H1 (cell line): Measurements from ENCODE around the gene MYG1. TPM values are rescaled to one million over a fixed set of nuclear protein-coding genes. Genes with fewer than 3 reads are reported as not detected.

Source experiments
- CTCF ChIA-PET: fragments of 300-600 bp; sonication (Branson Sonifier 250); formaldehyde crosslinking; loops from one replicate; lab custom pipeline; 2021; ENCODE audit not compliant: partially characterized antibody; lab: Charles Lee
- POLR2A ChIA-PET: fragments of 300-600 bp; sonication (Branson Sonifier 250); formaldehyde crosslinking; loops from one replicate; lab custom pipeline; 2021; ENCODE audit warnings: inconsistent platforms; ENCODE audit not compliant: partially characterized antibody; lab: Charles Lee
- DNase-seq, 2 experiments: peaks; one replicate each; pipeline versions ENCODE4 v3.0.0 to v3.0.0-alpha.2; 2010 to 2022; ENCODE audit warnings: low spot score in 2 of 2, low read depth in 1 of 2, mixed read lengths in 1 of 2
- FAIRE-seq: peaks from 2 replicates; lab custom pipeline; 2011; peaks lifted over from hg19 to GRCh38; lab: Jason Lieb, UNC
- H2AFZ ChIP-seq: 2 replicates; pipeline ENCODE4 v1.8.1; 2012; ENCODE audit warnings: low read length, inconsistent platforms
- H2AK5ac ChIP-seq: 2 replicates; pipeline ENCODE4 v1.6.1; 2013; ENCODE audit warnings: low read depth, low read length
- H2BK120ac ChIP-seq: replicated peaks from 2 replicates; pipeline ENCODE3; 2013; ENCODE audit warnings: low read depth, low read length, inconsistent platforms
- H2BK12ac ChIP-seq: 2 replicates; pipeline ENCODE4 v1.6.1; 2013; ENCODE audit warnings: low read depth, low read length
- H2BK15ac ChIP-seq: 2 replicates; pipeline ENCODE4 v1.6.1; 2013; ENCODE audit warnings: low read length
- H2BK20ac ChIP-seq: 2 replicates; pipeline ENCODE4 v1.6.1; 2013; ENCODE audit warnings: low read length
- H2BK5ac ChIP-seq: 2 replicates; pipeline ENCODE4 v1.6.1; 2013; ENCODE audit warnings: low read depth, low read length
- H3K14ac ChIP-seq: 2 replicates; pipeline ENCODE4 v1.6.1; 2013; ENCODE audit warnings: inconsistent platforms; ENCODE audit not compliant: insufficient read length
- H3K18ac ChIP-seq: 2 replicates; pipeline ENCODE4 v1.6.1; 2013; ENCODE audit warnings: low read length; ENCODE audit errors: extremely low read depth
- H3K23ac ChIP-seq: 2 replicates; pipeline ENCODE4 v1.6.1; 2013; ENCODE audit warnings: inconsistent platforms; ENCODE audit not compliant: insufficient read length
- H3K23me2 ChIP-seq: 2 replicates; pipeline ENCODE4 v1.6.1; 2013; ENCODE audit warnings: low read depth, low read length
- H3K27ac ChIP-seq: 2 replicates; pipeline ENCODE4 v1.6.1; 2011; ENCODE audit warnings: low read depth, low read length, inconsistent platforms
- H3K27me3 ChIP-seq, 4 experiments: replicated peaks in 1 of 4; 1 replicate in 1 of 4; 2 replicates in 3 of 4; pipeline versions ENCODE4 v1.6.1 to v1.8.1; 2011 to 2013; ENCODE audit warnings: low read length in 3 of 4, mild to moderate bottlenecking in 3 of 4, inconsistent platforms in 2 of 4, mixed read lengths in 2 of 4, moderate library complexity in 1 of 4; ENCODE audit not compliant: control insufficient read depth in 3 of 4, insufficient read depth in 3 of 4; ENCODE audit errors: extremely low read depth in 1 of 4
- H3K36me3 ChIP-seq, 4 experiments: 2 replicates each; pipeline versions ENCODE4 v1.6.1 to v1.8.1; 2011 to 2013; ENCODE audit warnings: mild to moderate bottlenecking in 4 of 4, low read length in 3 of 4, moderate library complexity in 2 of 4, control low read depth in 1 of 4, inconsistent platforms in 1 of 4; ENCODE audit not compliant: insufficient read depth in 4 of 4, control insufficient read depth in 2 of 4
- H3K4ac ChIP-seq: replicated peaks from 2 replicates; pipeline ENCODE3; 2013; ENCODE audit warnings: low read length, low read depth, mixed read lengths, inconsistent platforms; ENCODE audit not compliant: insufficient read length
- H3K4me1 ChIP-seq, 4 experiments: replicated peaks in 1 of 4; 1 replicate in 1 of 4; 2 replicates in 3 of 4; pipeline versions ENCODE4 v1.6.1 to v1.8.1; 2011 to 2013; ENCODE audit warnings: low read length in 3 of 4, inconsistent platforms in 2 of 4, mixed read lengths in 1 of 4; ENCODE audit not compliant: insufficient read depth in 4 of 4, control insufficient read depth in 3 of 4
- H3K4me2 ChIP-seq, 2 experiments: 2 replicates each; pipeline versions ENCODE4 v1.6.1 to v1.8.1; 2011 to 2013; ENCODE audit warnings: low read depth in 2 of 2, low read length in 2 of 2, control low read depth in 1 of 2, inconsistent platforms in 1 of 2, mild to moderate bottlenecking in 1 of 2; ENCODE audit not compliant: insufficient read depth in 1 of 2
- H3K4me3 ChIP-seq, 4 experiments: fragments of 200-600, 300-600 bp in 1 of 4; sonication (generic), shearing (Covaris generic), sonication (Bioruptor Twin) in 1 of 4; 2 replicates each; pipeline versions ENCODE4 v1.5.1 to v1.8.1; 2011 to 2016; ENCODE audit warnings: low read length in 4 of 4, low read depth in 3 of 4, control low read depth in 2 of 4, inconsistent platforms in 2 of 4, mild to moderate bottlenecking in 2 of 4, mixed read lengths in 1 of 4, moderate library complexity in 1 of 4; ENCODE audit not compliant: insufficient read depth in 2 of 4; ENCODE audit errors: extremely low read depth in 1 of 4
- H3K56ac ChIP-seq: replicated peaks from 2 replicates; pipeline ENCODE3; 2013; ENCODE audit warnings: low read depth, mild to moderate bottlenecking, mixed read lengths, low read length, inconsistent platforms; ENCODE audit not compliant: insufficient read length
- H3K79me1 ChIP-seq: 2 replicates; pipeline ENCODE4 v1.6.1; 2013; ENCODE audit warnings: low read depth, low read length, control low read depth
- H3K79me2 ChIP-seq, 2 experiments: 2 replicates each; pipeline versions ENCODE4 v1.6.1 to v1.8.1; 2012 to 2013; ENCODE audit warnings: low read length in 2 of 2, mild to moderate bottlenecking in 2 of 2, inconsistent platforms in 1 of 2; ENCODE audit not compliant: insufficient read depth in 2 of 2, control insufficient read depth in 1 of 2
- H3K9ac ChIP-seq, 4 experiments: replicated peaks in 1 of 4; 1 replicate in 1 of 4; 2 replicates in 3 of 4; pipeline versions ENCODE4 v1.6.1 to v1.8.1; 2011 to 2013; ENCODE audit warnings: low read depth in 3 of 4, low read length in 3 of 4, control low read depth in 2 of 4, mild to moderate bottlenecking in 2 of 4, moderate library complexity in 2 of 4, inconsistent platforms in 1 of 4; ENCODE audit errors: extremely low read depth in 1 of 4
- H3K9me3 ChIP-seq, 2 experiments: 2 replicates each; pipeline versions ENCODE4 v1.6.1 to v1.8.1; 2012 to 2013; ENCODE audit warnings: mild to moderate bottlenecking in 2 of 2, moderate library complexity in 2 of 2, control low read depth in 1 of 2, inconsistent platforms in 1 of 2, low read depth in 1 of 2, low read length in 1 of 2, mixed read lengths in 1 of 2; ENCODE audit not compliant: insufficient read depth in 2 of 2
- H4K20me1 ChIP-seq, 2 experiments: replicated peaks in 1 of 2; 2 replicates each; pipeline versions ENCODE3 to v1.8.1; 2011 to 2013; ENCODE audit warnings: inconsistent platforms in 2 of 2, low read length in 2 of 2, mild to moderate bottlenecking in 1 of 2; ENCODE audit not compliant: insufficient read depth in 2 of 2, control insufficient read depth in 1 of 2
- H4K5ac ChIP-seq: 2 replicates; pipeline ENCODE4 v1.6.1; 2013; ENCODE audit warnings: low read length, low read depth, mixed read lengths, inconsistent platforms; ENCODE audit not compliant: insufficient read length
- H4K8ac ChIP-seq: 2 replicates; pipeline ENCODE4 v1.8.0; 2013; ENCODE audit warnings: mild to moderate bottlenecking, moderate library complexity, low read length, inconsistent platforms; ENCODE audit not compliant: insufficient read depth; ENCODE audit errors: extremely low read depth
- H4K91ac ChIP-seq: replicated peaks from 2 replicates; pipeline ENCODE3; 2013; ENCODE audit warnings: low read length, mixed read lengths, inconsistent platforms; ENCODE audit not compliant: insufficient read length
- BCL11A ChIP-seq, 2 experiments: IDR thresholded peaks; one replicate each; pipeline ENCODE4 v1.6.1; 2011; ENCODE audit warnings: low read depth in 2 of 2, low read length in 2 of 2, mild to moderate bottlenecking in 2 of 2
- CREB1 ChIP-seq: IDR thresholded peaks from 2 replicates; pipeline ENCODE4 v1.6.1; 2012; ENCODE audit warnings: inconsistent platforms
- JUND ChIP-seq: IDR thresholded peaks from 2 replicates; pipeline ENCODE4 v1.6.1; 2011; ENCODE audit warnings: mild to moderate bottlenecking, improper control_type of control experiment, low read length
- KDM1A ChIP-seq: fragments of 200-600, 300-600 bp; sonication (generic); IDR thresholded peaks from 2 replicates; pipeline ENCODE4 v1.7.1; 2016; ENCODE audit warnings: mild to moderate bottlenecking, low read length, borderline replicate concordance
- NRF1 ChIP-seq: IDR thresholded peaks from 2 replicates; pipeline ENCODE4 v1.6.1; 2011; ENCODE audit warnings: mild to moderate bottlenecking, low read depth, low read length, improper control_type of control experiment
- TBP ChIP-seq: IDR thresholded peaks from 2 replicates; pipeline ENCODE4 v1.6.1; 2011; ENCODE audit warnings: low read depth, low read length, improper control_type of control experiment
- WGBS, 2 experiments: shearing (Covaris generic) in 1 of 2; methylation state at CpG; one replicate each; pipeline versions ENCODE4 v1.1.6 to v1.1.7; 2013 to 2015; ENCODE audit warnings: low lambda C conversion rate in 2 of 2, mixed read lengths in 2 of 2, inconsistent platforms in 1 of 2, low coverage in 1 of 2, missing lambda C conversion rate in 1 of 2; ENCODE audit not compliant: insufficient replicate concordance in 2 of 2, insufficient coverage in 1 of 2, insufficient read length in 1 of 2; ENCODE audit errors: extremely low coverage in 1 of 2, missing lambda C conversion rate in 1 of 2; 5-methylcytosine and 5-hydroxymethylcytosine counted together
- polyA plus RNA-seq, 7 experiments: library from polyadenylated mRNA; depleted of rRNA in 3 of 7; stranded (reverse) in 5 of 7; unstranded in 2 of 7; fragments of >200 nt in 5 of 7; fragments of 200-250 nt in 2 of 7; gene quantifications; 1 replicate in 5 of 7; 2 replicates in 1 of 7; 4 replicates in 1 of 7; pipeline versions ENCODE4 v1.2.1 to v1.2.3, GENCODE V29; 2011 to 2013; ENCODE audit warnings: missing spikeins in 2 of 7, mixed read lengths in 2 of 7
- total RNA-seq: library from RNA; stranded (reverse); fragmentation: NEBNext Ultra II Directional; extraction: Animal tissue kit (Norgen Biotek cat#: 25700); gene quantifications from 2 replicates; pipeline ENCODE4 v1.2.1, GENCODE V29; 2021

Gene MYG1
- total and polyA plus RNA-seq, 2 of the 8 experiments (the other 6 are each of a cell fraction or from before 2014, with no cell fraction given) = 83.3 to 104 TPM

DNA sequence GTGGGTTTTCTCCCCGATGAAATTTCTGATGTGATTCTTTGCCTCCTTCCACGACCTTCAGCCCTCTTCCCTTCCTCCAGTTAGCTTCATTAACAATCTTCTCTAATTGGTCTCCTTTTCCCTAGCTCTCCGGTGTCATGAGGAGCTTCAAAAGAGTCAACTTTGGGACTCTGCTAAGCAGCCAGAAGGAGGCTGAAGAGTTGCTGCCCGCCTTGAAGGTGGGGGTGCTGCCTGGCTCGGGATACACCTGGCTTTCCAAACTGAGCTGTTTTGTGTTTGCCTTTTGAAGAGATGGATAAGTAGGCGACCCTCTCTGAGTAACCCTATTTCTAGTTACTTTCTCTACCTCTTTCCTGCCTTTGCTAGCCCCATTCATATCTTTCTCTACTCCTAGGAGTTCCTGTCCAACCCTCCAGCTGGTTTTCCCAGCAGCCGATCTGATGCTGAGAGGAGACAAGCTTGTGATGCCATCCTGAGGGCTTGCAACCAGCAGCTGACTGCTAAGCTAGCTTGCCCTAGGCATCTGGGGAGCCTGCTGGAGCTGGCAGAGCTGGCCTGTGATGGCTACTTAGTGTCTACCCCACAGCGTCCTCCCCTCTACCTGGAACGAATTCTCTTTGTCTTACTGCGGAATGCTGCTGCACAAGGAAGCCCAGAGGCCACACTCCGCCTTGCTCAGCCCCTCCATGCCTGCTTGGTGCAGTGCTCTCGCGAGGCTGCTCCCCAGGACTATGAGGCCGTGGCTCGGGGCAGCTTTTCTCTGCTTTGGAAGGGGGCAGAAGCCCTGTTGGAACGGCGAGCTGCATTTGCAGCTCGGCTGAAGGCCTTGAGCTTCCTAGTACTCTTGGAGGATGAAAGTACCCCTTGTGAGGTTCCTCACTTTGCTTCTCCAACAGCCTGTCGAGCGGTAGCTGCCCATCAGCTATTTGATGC, 30.6 kb upstream of the MYG1 start:
- Histone ChIP-seq H3K36me3 (peaks cover 6 to 18% (median 12%) of the 10 kb centered on the region in 4 experiments; a peak in 5 of 8 replicates), H3K56ac (no peak overlapping the region), H3K14ac (no peak overlapping the region), H2AK5ac (no peak overlapping the region), H3K23me2 (peaks cover 5% of the 10 kb centered on the region; the same call in 1 of the 2 replicates), H3K9me3 (no peaks in the 10 kb centered on the region), H2AFZ (no peak overlapping the region; the same call in 1 of the 2 replicates), H3K79me1 (peaks cover 16% of the 10 kb centered on the region), H2BK15ac (no peak overlapping the region), H4K91ac (no peak overlapping the region), H3K4ac (no peak overlapping the region), H3K27me3 (peaks cover 0 to 2% (median 0%) of the 10 kb centered on the region in 4 experiments; a peak in 1 of 7 replicates), H3K9ac (peak overlapping the region; percentile 67 to 77 (median 72); a peak in 5 of 7 replicates), H3K4me1 (peaks cover 3 to 11% (median 5%) of the 10 kb centered on the region in 4 experiments; a peak in 5 of 7 replicates), H3K4me3 (peak overlapping the region; percentile 82 to 97 (median 90)), H4K20me1 (peaks cover 3 to 4% of the 10 kb centered on the region in 2 experiments), H2BK120ac (no peak overlapping the region), H4K5ac (no peak overlapping the region), H4K8ac (no peak overlapping the region), H3K4me2 (peak overlapping the region; percentile 78 to 79), H3K27ac (no peak overlapping the region), H2BK5ac (0 out of 2 replicates have a peak overlapping the region, but pooled peaks have one; percentile 76), H2BK20ac (no peak overlapping the region), H2BK12ac (no peak overlapping the region), H3K79me2 (peaks cover 0 to 17% of the 10 kb centered on the region in 2 experiments; a peak in 2 of 4 replicates), H3K23ac (no peak overlapping the region), H3K18ac (no peak overlapping the region)
- no peak for DNase-seq
- WGBS, 2 experiments = 75% methylated on average over 20 of the region's 20 CpGs; no CpG with 5 or more reads in 1 of the 2 experiments
- POLR2A ChIA-PET = interaction anchor here (0.6 to 9.3 kb wide), 18 partner anchors 9 to 191 kb away, joined by 3 to 113 read pairs (median 6); partner anchors contain the start of genes AAAS and PFDN5
- CTCF ChIA-PET = interaction anchor here (0.7 to 23.0 kb wide), 20 partner anchors 10 to 204 kb away, joined by 3 to 654 read pairs (median 8); partner anchors contain the start of genes AAAS, MYG1 and RARG
- no peak for FAIRE-seq
- TF ChIP-seq KDM1A = no peak
- no peak for TF ChIP-seq BCL11A (IDR thresholded peaks at IDR 0.05; ENCODE audit: low read depth in 2 of 2, low read length in 2 of 2)
- no peak for TF ChIP-seq JUND
- no peak for TF ChIP-seq NRF1
- no peak for TF ChIP-seq TBP
- no peak for TF ChIP-seq CREB1
